ENCODE measurements around the gene ECPAS.
"Not testable (repeated sequence)": the region's sequence is repeated elsewhere in the genome, so short reads cannot be mapped to it uniquely, and the experiment has no call there.

ECPAS gene

DNA sequence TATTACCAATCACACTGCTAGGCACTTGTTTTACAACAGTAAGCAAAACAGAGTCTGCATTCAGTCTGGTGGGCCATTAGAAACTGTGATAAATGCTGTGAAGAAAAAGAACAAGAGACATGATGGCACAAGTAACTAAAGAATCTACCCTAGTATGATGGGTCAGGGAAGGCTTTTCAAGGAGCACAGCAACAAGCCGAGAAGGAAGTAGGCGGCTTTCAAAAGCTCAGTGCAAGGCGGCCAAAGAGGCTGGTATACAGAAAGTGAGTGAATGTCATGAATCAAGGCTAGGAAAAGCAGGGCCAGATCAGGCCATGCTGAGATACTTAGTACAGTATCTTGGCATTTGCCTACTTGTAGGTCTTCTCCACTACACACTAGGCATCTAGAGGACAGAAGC lies 76.4 kb downstream of the ECPAS start:
- no peak for DNase-seq

DNA sequence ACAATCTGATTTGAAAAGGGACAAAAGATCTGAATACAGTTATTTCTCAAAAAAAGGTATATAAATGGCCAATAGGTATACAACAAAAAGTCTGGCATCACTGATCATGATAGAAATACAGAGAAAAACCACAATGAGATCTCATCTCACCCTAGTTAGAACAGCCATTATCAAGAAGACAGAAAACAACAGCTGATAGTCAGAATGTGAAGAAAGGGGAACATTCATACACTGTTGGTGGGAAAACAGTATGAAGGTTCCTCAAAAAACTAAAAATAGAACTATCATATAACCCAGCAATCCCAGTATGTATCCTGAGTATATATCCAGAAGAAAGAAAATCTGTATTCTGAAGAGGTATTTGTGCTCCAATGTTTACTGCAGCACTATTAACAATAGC lies 78.5 kb downstream of the ECPAS start:
- DNase-seq = no peak

DNA sequence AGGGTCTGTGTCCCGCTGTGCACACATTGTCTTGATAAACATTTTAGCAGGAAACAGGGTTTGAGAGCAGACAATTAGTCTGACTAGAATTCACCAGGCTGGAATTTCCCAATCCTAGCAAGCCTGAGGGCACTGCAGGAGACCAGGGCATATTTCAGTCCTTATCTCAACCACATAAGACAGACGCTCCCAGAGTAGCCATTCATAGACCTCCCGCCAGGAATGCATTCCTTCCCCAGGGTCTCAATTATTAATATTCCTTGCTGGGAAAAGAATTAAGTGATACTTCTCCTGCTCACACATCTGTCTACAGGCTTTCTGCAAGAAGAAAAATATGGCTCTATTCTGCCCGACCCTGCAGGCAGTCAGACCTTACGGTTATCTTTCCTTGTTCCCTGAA lies 82.7 kb downstream of the ECPAS start:
- DNase-seq = not testable (repeated sequence)

DNA sequence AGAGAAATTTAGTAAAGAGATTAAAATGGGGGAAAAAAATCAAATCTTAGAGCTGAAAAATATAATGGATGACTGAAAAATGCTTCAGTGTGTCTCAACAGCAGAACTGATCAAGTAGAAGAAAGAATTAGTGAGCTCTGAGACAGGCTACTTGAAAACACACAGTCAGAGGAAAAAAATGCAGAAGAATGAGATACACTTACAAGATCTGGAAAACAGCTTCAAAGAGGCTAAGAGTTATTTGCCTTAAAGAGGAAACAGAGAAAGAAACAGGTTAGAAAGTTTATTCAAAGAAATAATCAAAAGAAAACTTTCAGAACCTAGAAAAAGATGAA lies 83.7 kb downstream of the ECPAS start:
- DNase-seq = no peak

DNA sequence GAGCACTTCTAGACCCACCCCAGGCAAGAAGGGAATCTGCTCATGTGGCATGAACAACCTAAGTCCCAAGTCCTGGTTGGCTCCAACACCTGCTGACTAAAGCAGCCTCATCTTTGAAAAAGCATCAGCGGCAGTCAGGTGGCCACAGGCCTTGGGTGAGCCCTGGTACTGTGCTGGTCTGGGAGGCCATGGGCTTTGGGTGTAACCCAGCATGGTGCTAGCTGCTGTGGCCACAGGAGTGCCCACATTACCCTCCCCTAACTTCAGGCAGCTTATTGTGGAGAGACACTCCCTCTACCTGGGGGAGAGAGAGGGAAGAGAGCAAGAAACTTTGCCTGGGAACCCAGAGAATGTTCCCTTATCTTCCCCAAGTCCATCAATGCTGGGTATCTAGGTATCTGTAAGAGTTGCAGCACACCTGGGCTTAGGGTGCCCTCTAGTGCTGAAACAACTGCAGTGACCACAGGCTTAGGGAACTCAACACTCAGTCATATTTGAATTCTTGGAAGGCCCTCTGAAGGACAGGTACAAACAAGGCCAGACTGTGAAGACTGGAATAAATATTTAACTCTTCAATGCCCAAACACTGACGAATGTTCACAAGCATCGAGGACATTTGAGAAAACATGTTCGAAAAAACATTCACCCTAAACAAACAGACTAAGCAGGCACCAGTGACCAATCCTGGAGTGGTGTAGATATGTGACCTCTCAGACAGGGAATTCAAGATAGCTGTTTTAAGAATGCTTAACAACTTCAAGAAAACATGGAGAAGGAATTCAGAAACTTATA lies 84.2 kb downstream of the ECPAS start:
- DNase-seq = no peak

DNA sequence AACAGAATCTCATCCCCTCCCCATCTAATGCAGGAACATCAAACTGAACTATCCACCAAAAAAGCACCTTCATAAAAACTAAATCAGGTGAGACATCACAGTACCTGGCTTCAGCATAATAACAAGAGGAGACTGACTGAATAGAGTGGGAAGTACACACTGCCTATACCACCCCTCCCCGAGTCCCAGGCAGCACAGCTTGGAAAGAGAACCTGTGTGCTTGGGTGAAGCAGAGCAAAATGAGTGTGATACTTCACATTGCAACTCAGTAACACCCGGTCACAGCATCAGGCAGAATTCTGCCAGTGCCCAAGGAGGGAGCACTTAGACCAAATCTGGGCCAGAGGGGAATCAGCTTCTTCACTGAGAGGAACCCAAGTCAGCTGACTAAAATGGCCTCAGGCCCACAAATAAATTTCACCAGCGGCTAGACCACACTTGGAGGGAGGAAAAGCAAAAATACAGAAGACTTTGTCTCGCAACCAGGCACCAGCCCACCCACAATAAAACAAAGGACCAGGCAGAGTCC lies 84.9 kb downstream of the ECPAS start:
- DNase-seq = no peak

DNA sequence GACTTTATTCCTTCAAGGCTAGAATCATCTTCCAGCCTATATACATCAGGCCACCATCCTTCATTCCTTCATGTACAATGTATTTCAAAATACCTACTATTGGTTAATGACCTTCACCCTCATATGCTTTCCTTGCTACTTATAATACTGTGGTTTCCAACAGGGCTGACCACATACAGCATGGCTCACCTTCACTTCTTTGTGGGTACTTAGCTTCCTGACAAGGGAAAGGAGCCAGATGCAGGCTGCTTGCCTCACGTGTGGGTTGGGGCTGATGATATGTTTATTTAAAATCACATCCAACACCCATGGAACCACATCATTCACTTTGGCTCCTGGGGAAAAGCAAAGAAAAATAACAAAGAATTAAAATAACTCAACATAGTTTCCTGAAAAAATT lies 90.2 kb downstream of the ECPAS start:
- DNase-seq = no peak

DNA sequence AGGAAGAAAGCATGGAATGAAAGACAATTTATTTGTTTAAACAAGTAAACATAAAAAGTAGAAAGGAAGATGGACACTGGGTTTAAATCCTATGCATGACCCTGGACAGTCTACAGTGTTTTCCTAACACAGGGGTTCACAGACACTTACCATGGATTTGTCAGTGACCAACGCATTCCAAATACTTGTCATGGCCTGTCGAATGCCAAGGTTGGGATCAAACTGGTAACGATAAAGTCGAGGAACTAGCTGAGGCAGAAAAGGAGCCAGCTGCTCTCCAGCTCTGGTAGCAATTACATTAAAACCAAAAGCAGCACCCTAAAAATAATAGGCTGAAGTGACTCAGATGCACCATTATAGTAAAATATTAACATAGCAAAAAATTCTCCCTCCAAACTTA lies 94.8 kb downstream of the ECPAS start:
- no peak for DNase-seq

DNA sequence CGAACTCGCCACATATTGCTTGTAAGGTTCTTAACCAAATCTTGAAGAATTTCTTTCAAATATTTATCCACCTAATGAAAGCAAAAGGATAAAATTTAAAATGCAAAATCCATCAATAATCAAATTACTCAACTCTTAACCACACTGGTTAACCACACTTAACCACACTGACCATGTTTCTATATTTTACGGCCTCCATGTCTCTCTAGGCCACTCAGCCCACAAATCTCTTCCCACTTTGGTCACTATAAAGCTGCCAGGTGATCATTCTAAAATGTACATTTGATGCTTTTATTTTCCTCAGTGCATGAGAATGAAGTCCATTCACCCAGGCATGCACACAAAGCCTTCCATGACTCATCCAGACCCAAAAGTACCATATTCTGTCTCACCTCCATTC lies 97.8 kb downstream of the ECPAS start:
- DNase-seq = no peak

DNA sequence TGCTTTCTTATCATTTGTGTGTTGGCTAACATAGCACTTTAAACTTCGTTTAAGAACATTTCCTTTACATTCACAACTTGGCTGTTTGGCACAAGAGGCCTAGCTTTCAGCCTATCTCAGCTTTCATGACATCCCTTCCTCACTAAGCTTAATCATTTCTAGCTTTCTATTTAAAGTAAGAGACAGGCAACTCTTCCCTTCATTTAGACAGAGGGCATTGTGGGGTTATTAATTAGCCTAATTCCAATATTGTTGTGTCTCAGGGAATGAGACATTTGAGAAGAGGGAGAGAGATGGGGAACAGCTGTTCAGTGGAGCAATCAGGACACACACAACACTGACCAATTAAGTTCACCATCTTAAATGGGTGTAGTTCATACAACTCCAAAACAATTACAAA lies 103.2 kb downstream of the ECPAS start:
- no peak for DNase-seq

DNA sequence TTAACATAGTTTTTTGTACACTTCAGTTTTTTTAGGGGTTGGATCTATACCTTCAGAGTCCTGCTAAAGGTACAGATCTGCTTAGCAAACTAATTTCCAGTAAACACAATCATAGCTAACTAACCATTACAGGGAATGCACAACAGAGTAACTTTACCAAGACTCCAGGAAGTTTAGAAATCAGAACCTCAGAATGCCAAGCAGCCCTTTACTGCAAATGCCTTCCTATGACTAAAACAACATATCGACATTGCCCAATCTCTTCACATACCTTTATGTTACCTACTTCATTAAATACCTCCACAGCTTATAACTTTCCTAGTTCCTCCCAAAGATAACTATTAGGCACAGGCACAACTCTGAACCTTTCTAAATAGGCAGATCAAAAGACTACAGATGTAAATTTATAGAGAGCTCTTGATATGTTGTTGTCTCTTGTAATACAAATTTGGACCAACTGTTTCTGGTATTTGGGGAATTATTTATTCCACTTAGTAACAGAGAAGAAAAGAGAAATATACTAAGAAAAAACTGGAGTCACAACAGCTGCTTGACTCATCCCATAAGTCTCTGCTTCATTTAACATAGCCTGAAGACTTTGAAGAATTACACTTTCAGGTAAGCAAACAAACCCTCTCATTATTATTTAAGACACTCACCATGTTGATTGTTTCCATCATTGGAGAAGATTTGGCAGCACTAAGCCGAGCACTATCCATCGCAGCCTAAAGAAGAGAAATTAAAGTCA lies 108.2 kb downstream of the ECPAS start:
- DNase-seq = no peak

DNA sequence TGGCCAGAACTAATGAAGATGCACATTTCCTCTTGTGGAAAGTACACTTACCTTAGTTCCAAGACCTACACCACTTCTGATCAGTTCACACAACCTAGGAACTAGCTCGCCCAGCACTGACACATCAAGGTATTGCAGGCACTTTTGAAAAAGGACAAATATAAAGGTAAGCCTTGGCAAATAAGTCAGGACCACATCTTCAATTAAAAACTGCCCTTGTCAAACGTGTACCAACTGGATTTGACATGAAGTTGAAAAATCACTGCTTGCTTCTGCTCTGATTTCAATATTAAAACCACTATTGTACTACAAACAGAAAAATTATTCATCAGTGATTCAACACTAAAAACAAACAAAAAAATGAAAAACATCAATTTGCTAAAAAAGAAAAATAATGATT lies 109.1 kb downstream of the ECPAS start:
- no peak for DNase-seq

DNA sequence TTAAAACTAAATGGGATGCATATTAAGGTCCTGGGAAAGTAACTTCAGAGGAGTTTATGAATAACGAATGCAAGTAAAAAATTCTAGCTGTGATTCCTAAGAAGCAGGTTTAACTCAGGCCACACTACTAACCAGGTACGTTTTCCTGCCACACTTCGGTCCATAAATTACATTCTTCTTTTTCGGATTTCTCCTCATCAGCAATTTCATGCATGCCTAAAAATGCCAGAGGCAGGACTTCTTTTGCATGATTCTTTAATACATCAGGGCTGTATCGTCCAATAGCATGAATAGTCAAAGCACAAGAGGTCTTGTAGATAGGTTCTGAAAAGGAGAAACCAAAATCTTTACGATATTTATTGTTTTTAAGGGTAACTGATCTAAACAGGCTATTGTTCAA lies 111.9 kb downstream of the ECPAS start:
- no peak for DNase-seq

DNA sequence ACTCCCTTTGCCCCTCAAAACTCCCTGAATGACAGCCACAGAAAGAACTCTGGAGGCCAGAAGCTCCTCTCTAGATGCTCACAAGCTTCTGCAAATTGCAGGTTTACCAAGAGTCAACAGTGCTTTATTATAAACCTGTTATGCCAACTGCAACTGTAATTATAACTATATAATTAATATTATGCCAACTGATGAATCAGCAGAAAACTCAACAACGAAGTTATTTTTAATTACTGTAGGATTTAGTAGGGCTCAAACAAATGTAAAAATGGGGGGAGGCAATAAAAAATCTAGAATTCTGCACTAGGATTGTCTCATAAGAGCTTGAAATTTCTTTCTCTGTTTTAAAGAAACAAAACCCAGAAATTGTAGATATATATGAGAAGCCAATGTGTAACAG lies 117.2 kb downstream of the ECPAS start:
- DNase-seq = no peak

DNA sequence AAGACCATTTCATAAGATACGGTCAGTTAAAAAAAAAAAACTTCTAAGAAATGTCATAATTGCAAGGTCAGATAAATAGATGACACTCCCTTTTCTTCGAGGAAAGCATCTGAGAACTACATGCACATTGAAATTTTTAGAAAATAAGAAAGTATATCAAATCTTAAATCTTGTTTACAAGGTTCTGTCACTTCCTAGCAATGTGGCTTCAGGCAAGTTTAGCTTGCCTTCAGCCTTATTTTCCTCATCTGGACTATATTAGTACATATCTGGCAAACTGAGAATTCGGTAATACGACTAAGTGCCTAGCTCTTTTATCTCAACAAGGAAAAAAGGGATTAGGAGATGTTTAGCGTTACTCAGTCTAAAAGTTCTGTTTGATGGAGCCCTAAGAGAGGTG lies 121.7 kb downstream of the ECPAS start:
- DNase-seq = no peak

DNA sequence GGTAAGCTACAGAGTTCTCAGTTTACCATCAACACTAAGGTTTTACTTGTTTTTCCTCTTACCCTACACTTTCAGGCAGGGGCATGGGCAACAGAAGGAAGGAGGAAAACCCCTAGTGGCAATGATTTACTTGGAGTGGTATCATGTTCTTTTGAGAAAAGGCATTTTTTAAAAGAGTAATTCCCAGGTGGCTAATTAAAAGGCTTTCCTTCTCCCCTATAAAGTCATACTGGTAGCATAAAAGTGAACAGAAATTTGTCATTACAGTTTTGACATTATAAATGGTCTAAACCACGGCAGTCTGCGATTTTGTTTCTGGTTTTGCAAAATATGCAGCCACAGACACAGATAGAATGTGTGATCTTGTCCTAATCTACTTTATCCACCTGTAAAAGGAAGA lies 123.3 kb downstream of the ECPAS start:
- DNase-seq = no peak

DNA sequence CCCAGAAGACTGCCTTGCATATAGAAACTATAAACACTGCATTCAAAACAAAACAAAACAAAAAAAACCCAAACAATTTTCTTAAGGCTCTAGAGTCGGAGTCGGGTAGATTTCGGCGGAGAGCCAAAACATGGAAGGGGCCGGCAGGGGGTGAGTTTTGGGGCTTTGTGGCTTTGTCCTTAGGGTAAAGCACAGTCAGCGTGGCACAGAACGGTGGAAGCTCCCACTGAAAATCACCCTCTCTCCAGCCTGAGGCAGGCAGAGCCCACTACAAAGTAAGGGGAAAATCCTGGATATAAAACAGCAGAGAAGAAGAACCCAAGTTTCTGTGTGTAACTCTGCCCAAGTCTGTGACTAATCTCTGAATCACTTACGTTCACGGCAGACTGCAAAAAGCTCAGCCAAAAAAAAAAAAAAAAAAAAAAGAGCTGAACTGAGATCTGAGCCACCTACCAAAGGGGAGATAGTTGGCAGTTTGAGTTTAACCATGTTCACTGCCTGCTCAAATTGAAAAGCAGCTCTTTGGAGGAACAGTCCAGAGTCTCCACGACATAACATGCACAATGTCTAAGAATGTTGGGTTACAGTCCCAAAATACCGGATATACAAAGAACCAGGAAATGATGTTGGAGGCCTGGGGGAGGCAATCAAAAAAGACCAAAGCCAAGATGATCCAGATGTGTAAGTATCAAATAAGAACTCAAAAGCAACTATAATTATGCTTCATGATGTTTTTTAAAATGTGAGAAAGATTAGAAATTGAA lies 127.5 kb downstream of the ECPAS start:
- no peak for DNase-seq

DNA sequence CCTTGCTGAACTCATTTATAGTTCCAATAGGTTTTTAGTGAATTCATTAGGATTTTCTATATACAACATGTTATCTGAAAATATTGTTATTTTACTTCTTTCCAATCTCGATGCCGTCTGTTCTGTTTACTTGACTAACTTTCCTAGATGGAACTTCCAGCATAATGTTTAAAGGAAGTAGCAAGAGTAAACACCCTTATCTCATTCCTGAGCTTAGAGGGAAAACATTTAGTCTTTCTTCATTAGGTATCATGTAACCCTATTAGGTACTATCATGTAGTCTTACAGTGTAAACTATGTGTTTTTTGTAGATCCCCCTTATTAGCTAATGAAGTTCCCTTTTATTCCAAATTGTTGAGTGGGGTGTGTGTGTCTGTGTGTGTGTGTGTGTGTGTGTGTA lies 131.6 kb downstream of the ECPAS start:
- DNase-seq = no peak

DNA sequence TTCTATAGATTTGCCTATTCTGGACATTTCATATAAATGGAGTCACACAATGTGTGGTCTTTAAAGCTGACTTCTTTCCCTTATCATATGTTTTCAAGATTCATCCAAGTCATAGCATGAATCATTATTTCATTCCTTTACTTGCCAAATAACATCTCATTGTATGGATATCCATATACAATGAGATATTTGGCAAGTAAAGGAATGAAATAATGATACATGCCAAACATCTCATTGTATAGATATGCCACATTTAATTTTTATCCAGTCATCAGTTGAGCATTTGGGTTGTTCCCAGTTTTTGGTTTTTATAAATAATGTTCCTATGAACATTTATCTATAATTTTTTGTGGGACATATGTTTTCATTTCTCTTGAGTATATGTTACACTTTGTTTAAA lies 133.6 kb downstream of the ECPAS start:
- DNase-seq = no peak

DNA sequence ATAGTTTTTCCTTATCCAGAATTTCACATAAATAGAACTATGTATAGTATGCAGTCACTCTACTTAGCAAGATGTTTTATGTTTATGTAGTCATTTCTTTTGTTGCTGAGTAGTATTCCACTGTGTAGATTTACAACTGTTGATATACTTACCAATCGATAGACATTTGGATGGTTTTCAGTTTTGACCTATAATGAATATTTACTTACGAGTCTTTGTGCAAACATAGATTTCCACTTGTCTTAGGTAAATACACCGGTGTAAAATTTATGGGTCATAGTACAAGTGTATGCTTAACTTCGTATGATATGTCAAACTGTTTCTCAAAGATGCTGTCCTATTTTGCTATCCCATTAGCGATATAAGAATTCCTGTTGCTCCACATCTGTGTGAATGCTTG lies 134.4 kb downstream of the ECPAS start:
- DNase-seq = no peak

DNA sequence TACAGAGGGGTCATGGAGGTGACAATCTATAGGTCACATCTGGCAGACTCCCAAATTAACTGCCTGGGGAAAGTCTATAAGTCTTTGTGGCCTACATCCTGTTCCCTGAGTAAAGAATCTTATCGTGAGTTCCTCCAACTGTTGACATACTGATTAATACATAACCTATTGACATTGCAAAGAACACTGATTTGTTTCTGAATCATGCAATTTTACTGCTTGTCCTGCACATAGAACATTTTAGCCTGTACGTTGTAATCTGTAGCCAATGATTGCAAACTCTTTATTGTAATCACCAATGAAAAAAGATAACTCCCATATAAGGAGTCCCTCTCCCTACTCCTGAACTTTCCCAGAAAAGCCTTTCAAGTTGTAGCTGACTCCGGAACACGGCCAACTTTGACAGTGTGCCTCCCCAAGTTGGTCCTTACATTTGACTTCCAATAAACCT lies 135.3 kb downstream of the ECPAS start:
- no peak for DNase-seq

DNA sequence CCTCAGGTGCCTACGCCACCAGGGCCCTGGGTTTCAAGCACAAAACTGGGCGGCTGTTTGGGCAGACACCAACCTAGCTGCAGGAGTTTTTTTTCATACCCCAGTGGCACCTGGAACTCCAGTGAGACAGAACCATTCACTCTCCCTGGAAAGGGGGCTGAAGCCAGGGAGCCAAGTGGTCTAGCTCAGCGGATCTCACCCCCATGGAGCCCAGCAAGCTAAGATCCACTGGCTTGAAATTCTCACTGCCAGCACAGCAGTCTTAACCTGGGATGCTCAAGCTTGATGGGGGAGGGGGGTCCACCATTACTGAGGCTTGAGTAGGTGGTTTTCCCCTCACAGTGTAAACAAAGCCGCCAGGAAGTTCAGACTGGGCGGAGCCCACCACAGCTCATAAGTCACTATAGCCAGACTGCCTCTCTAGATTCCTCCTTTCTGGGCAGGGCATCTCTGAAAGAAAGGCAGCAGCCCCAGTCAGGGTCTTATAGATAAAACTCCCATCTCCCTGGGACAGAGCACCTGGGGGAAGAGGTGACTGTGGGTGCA lies 149.8 kb downstream of the ECPAS start:
- DNase-seq = not testable (repeated sequence)

DNA sequence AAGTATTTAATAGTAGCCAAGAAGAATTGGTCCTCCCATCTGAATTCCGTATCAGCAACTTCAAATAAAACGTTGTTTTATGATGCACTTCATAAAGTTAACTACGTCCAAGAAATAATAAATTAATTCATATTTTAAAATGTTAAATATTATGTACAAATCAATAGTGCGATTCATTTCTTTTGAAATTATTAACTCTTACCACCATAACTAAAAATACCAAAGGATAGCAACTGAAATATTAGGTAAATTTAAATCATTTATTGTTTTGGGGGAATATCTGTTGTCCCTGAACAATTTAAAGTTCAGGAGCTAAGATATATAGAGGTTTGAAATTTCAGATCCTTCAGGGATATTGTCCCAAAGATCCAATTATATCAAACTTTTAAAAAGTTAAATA lies 154.1 kb downstream of the ECPAS start, which contains the start of gene OR2K2:
Gene OR2K2 (minus strand): TSS at position 101 of the 400 bp plus-strand sequence. CDS start 1,791 bp downstream, outside the sequence.
- no peak for DNase-seq
